GM21447 (cell line): ENCODE results near the gene RAPGEF5.

Experiments used
- ATAC-seq: cut with Tn5 transposase; IDR thresholded peaks from one replicate; pipeline ENCODE4 v1.9.1; 2021; ENCODE audit not compliant: unreplicated experiment

Gene RAPGEF5

DNA sequence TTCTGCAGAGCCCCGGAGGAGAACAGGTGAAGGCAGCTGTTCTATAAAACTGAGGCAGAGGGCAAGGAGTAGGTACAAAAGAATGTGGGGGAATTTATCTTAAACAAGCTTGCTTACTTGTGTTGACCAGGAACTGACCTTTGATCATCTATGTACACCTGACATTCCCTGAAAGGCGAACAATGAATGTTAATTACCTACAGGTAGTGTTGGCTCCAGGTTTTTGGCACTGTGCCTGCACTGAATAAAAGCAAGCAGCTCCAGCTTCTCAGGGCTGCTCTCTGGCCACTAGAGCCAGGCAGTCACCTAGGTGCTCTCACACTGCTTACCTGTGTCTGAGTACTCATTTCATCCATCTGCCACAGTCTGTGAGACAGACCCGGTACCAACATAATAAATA is 87.0 kb downstream of the RAPGEF5 start:
- no peak for ATAC-seq

DNA sequence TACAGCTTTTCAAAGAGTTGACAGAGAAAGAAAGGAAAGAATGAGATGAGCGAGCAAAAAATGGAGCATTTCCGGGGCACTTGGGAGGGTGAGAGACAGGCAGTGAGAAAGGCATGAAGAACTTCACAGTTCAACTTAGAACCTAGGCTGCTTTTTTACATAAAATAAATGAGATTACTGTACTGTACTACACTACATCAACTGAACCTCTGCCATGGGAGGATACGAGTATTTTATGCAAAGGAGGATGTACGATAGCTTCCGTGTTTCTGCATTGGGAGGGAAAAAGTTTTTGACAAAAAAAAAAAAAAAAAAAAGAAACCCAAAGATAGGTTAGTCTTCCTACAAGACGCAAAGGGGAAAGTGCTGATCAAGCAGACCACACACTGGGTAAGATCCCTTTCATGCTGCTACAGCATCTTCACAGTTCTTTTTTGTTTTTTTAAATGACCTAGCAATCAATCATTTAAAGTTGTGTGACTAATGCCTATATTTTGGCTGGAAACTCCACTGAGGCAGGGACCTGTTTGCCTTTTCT is 88.0 kb downstream of the RAPGEF5 start:
- no peak for ATAC-seq

DNA sequence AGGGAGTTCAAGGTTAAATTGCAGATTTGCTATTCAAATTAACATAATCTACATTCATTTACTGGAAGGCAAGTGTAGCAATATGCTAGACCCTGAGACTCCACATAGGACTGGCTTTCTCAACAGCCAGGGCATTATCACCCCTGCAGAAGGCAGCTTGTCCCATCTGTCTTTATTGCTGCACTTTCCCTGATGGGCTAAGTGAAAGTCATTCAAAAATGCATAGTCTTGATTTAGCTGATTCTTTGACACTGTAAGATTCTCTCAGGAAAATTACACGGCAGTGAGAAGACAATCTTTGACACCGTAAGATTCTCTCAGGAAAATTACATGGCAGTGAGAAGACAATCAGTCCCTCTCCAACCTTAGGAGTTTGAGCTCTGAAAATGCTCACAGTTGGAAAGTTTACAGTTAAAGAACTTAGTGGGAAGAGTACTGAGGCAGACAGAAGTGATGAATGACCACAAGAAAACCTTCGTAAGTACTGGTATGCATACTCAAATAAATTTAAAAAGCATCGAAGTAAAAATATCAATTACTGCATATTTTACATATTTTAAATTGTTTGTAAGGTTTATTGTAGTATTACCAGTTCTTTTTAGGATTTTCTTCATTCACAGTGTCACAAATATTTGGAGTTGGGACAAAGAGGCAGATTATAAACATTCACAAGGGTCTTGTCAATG is 88.9 kb downstream of the RAPGEF5 start:
- ATAC-seq, result no peak

DNA sequence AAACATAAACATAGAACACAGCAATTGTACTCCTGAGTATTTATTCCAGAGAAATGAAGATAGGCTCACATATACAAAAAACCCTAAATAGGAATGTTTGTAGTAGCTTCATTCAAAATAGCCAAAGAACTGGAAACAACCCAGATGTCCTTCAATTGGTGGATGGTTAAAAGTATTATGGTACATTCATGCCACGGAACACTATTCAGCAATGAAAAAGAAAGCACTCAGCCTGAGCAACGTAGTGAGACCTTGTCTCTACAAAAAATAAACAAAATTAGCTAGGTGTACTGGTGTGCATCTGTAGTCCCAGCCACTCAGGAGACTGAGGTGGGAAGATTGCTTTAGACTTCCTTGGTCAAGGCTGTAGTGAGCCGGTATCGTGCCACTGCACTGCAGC is 94.4 kb downstream of the RAPGEF5 start:
- ATAC-seq, result no peak

DNA sequence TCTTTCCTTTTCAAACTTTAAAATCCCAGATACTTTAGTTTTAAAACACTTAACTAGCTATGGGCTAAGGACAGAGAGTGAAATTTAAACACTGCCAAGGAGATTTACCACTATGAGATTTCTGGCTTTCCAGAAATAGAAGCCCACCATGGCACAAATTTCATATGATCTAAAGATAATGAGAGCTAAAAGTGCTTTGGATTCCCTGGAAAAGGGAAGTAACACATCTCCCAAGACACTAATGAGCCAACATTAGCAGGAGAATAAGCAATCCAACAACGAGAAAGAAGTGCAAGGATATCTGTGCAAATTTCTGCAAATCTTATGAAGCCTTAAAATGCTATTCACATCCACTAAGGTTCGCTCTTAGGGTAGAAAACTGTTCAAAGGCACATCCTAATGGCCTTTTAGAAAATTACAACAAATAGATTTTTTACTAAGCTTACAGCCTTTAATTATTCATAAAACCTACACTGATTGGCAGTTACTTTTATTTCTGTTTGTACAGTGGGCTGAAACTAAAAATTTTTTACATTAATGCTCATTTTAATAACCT is 100.3 kb downstream of the RAPGEF5 start:
- no peak for ATAC-seq

DNA sequence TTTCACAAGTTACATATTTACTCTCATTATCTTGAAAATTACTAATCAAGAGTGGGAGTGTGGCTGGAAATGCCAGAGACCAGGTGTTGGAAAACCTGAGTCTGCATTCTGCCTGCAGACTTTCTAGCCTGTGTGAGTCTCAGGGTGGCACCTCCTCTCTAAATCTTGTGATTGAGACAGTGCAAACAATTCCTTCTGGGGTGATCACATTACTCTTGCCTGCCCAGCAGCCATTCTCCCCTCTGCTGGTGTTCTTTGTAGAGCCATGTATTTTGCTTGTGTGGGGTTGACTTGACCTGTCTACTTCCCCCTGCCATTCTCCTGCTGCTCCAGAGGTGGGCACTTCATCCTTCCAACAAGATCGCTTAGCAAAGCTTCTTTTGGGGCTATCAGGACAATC is 101.1 kb downstream of the RAPGEF5 start:
- ATAC-seq, result no peak

DNA sequence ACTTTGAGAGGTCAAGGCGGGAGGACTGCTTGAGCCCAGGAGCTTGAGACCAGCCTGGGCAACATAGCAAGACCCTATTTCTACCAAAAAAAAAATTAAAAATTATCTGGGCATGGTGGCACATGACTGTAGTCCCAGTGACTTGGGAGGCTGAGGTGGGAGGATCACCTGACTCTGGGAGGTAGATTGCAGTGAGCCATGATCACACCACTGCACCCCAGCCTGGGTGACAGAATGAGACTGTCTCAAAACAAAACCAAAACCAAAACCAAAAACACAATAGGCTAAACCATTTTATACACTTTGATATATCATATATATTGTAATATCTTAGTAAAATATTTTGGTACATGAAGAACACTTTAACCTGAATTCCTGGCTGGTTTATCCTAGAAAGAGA is 101.6 kb downstream of the RAPGEF5 start:
- no peak for ATAC-seq

DNA sequence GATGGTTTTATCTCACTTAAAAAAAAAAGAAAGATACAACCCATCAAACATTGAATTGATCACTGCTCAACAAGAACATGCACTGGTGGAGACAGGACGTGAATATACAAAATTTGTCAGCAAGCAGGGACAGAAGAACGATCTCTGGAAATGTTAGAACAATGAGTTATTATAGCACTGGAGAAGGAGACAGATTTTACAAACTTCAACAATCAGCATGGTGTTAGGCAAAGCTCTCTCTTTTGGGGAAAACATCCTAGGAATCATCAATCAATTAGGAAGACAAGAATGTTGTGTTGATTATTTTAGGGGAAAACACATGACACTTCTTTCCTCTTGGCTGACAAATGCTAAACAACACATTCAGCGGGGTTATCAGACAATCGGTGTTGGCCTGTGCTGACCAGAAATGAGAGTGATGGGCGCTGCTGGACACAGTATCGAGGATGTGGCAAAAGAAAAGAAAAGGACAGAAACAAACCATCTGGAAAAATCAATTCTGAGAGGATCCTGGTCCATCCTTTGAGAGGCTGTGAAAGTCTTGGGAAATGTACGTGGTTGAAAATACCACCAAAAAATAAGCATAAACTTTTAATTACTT is 103.9 kb downstream of the RAPGEF5 start:
- no peak for ATAC-seq

DNA sequence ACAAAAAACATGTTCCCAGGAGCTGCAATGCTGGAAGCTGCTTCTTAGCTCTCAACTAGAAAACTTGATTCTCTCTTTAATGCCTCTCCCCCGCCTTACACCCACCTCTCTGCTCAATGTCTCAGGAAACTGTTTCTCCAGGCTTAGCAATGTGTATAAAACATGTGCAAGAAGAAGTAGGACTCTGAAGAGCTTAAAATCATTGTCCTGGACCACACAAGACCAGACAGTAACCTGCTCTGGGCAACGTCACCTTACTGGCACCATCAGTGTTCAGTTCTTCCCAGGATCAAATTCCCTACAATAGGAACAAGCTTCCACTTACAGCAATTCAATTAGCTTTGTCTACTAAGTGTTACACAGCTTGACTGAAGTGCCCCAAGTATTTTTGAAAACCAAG is 104.9 kb downstream of the RAPGEF5 start:
- ATAC-seq, result no peak

DNA sequence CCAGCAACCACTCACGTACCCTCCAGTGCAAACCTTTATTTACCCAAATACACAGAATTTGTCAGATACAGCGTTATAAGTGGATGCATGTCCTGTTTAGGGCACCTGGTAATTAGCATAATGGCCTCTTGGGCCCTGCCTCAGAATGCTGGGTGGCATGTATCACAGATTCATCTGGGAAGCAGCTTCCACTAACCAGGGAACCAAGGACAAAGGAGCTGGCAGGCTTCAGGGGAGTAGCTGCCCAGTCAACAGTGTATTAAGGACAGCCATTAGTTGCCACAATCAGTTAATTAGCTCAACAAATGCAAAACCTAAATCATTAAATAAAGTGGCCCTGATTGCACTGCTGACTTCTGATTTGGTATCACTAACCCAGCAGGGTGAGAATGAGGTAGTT is 105.7 kb downstream of the RAPGEF5 start:
- no peak for ATAC-seq

DNA sequence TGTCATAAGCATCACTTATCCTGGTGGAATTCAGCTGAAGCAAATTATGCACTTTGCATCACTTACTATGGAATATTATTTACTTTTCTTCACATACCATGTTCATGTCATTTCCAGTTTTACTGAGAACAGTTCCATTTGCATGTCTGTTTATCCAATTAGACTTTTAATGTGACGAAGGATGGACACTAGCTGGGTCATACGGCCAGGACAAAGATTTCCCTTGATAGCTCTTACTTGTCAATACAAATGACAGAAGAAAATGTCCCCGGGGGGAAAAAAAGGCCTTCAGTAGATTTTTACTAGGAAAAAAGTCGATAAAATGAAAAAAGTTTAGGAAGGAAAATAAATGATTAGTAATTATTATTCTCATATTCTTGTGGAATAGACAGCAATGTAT is 106.6 kb downstream of the RAPGEF5 start:
- no peak for ATAC-seq

DNA sequence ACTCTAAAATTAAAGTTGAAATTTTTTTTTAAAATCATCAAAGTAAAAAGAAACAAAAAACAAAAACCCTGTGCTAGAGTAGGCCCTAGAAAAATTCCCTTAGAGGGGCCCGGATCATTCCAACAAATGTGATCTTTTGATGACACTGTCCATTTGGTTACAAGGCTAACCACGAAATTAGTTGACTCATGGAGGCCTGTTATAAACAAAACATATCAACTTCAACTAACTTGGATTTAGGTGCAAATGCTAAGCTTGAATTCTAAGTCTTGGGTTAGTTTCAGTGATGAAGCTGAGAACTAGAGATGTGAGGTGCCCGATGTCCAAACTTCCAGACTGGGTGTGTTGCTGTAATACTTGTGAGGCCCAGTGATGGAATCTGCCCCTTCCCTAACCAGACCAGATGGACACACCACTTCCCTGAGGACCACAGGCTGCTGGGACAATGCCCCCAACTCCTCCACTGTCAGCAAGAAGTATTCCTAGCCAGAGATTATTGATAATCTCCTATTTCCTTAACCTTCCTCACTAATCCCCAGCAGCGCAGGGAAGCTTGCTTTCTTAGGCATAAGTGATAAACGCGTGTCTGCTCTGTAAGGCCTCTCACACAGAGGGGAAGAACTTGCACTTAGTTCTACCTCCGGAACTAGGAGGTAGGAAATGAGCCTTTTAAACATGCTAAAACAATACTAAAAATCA is 108.7 kb downstream of the RAPGEF5 start:
- ATAC-seq, result no peak

DNA sequence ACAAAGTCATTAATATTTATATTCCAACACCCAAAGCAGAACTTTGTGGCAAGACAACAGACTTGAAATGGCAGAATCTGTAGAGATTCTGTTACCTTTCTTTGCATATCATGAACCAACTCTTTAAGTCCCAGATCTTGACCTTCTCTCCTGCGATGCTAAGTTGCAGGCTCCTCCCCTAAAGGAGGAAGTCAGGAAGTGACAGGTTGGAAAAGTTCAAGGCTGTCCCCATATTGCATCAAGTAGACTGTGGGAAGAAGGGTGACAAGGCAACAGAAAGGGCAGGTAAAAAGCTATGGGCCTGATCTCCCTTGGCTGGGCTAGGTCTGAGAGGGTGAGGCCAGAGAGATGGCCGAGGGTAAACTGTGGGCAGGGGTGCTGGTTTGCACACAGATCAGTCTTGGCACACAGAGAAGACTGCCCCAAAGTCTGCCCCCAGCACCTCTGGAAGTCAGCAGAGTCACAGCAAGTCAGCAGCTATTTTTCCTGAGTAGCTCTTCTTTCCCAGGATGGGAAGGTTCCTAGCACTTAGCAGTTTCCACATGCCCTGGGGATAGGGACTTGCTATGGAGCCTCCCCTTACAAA is 115.1 kb downstream of the RAPGEF5 start:
- no peak for ATAC-seq

DNA sequence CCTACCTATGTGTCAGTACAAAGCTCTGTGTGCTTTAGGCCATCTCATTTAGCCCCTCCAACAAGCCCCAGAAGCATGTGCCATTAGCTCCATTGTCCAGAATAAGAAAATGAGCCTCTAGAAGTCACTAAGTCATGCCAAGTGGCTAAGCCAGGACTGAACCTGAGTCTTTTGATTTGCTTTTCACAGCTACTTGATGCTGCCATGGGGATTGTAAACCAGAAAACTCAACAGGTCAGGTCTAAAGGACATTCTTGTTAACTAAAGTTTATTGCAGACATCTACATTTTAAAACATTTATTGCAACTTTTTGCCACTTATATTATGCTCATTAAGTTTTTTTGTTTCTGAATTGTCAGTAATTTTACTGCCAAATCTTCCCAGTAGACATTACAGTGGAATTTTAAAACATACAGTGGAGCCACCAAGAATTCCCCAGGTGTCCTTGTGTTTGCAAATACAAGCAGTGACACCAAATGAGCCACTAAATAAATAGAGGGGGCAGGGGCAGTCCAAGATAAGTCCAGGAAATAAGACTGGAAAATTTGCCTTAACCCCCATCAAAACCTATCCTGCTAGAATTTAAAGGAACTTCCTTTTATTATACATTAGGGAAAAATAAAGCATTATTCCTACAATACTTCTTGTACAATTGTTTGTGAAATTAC is 115.9 kb downstream of the RAPGEF5 start:
- ATAC-seq, result no peak

DNA sequence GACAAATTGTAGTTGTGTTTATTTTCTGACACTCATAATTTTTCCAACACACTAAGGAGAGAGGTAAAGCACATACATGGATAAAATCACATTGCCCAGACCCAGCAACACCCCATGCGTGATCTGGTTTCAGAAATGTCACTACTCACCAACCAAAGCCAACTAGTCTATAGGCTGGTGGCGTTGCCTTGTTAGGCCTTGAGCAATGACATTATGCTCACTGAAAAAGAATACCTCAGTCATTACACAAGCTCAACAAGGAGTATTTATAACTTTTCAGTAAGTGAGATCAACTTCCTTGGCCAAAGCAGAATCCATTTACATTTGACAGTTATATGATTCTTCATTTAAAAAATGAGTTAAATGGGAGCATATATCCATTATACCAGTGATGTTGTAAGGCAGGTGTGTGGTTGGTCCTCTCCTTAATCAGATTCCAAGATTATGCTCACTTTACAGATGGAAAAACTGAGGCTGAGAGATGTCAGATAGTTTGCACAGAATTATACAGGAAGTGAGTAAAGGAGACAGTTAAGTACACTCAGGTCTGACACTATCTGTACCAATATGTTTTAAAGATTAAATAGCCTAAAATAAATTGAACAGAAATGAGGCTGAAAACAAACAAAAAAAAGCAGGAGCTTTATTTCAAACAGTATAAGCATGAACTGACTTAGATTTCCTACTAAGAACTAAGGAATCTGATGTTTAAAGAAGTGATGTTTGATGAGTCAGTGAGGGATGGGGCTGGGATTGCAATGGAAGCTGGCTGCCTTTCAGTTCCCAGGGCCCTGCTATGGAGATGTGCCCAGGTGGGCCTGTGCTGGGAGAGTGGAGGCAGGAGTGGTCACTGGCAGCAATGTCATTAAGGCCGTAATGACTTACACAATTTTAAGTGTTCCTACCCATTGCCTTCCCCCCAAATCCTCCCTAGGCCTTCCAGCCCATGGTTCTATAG is 118.3 kb downstream of the RAPGEF5 start:
- no peak for ATAC-seq

DNA sequence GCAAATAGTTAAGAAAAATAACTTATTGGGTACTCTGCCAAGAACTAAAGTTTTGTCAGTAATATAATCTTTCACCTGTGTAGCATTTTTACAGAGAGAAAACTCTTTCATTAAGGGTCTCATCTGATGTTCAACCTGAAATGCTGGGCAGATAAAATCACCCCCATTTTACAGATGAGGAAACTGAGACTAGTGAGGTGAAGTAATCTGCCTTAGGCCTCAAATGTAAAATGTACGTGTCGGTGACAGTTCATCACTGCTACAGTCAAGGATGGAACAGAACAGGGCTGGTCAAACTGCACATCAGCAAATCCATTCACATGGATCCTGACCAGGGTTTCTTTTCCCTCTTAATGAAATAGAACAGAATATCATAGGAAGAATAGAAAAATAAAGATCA is 121.8 kb downstream of the RAPGEF5 start:
- no peak for ATAC-seq

DNA sequence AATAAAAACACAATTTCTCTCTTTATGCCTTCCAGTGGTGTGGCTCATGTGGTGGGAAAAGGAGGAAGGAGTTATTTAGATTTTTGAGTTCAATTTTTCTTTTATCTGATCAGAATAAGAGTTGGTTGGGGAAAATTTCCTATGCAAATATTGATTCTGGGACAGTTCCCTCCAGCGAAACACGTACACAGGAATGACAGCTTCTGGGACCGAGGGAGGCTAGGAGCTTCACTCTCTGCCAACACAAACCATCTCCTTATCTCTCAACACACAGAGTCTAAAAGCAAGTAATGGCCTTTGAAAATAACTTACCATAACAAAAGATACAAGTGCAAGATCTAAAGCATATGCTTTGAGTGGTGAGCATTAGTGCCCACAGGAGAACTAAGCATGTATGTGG is 122.7 kb downstream of the RAPGEF5 start:
- ATAC-seq, result no peak

DNA sequence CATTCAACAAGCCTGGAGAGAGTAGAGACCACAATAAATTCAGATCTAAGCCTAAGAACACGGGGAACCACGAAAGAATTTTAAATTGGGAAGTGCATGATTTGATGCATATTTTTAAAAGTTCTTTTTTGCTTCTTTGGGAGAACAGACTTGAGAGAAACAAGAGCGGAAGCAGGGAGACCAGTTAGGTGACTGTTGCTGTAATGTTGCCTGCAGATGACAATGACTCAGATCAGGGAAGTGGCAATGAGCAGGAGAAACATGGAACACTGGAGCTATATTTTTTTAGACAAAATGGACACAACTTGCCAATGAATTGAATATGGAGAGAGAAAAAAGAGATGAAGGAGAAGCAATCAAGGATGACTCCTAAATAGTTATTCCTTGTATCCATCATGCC is 125.1 kb downstream of the RAPGEF5 start:
- ATAC-seq, result no peak

DNA sequence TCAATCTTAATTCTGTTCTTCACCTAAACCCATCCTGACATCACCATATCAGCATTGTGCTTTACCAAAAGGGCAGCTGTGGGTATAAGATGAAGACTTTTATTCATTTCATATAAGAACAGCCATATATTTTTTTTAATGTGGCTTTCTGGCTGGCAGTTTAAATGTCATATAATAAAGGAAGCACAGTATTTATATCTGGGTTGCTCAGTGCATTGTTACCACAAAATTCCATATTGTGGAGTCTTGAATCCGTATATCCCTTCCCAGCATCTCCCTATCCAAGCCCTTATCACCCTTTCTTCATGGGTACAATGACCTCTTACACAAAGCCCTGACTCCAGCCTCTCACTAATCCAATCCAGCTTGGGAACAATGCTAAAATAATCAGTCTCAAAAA is 125.8 kb downstream of the RAPGEF5 start:
- ATAC-seq, result no peak

DNA sequence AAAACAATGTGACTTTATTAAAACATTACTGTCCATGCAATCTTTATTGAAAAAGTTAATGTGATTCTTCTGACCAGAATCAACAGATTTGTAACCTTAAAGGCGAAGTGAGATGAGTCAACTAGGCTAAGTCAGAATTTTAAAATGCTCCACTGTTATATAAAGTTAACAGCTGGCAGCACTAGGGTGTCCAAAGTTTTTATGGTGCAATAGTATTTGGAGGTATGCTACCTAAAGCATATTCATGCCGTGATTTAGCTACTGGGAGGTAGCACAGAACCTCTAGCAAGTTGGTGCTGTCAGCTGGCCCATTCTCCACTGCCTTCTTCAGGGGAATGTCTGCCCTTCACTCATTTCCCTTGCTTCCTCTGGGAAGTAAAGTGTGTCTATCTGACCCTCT is 126.7 kb downstream of the RAPGEF5 start:
- no peak for ATAC-seq
